ENCODE data around the gene LIMD2.

The LIMD2 gene

DNA sequence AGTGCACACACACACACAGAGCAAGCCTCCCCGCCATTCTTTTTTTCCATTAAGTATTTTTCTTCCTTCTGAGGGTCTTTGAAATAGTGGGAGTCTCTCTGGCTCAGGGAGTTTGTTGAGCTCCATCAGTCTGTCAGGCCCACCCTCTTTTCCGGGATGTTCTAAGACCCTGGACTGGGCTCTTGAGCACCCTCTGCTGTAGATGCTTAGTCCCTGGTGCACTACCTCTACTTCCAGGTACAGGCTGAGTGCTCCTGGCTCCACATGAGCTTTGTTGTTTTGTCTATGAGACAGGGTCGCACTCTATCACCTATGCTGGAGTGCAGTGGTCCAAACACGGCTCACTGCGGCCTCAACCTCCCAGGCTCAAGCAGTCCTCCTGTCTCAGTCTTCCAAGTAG is 20.7 kb downstream of the LIMD2 start:
- DNase-seq, result no peak

DNA sequence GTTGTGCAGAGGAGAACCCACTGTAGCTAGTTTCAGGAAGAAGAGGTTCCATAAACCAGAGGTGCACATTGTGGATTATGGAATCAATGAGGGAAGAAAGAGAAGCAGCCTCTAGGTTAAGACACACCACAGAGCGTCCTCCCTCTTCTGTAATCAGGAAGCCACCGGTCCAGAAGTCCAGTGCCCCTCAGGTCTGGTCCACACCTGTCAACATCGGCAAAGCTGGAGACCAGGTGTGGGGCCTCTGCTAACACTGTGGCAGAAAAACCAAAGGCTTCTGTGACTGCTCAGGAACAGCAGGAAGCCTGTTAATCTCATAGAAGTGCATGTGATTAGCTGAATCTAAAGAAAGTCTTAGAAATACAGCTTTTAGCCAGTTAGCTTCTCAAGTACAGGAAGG is 23.3 kb downstream of the LIMD2 start:
- no peak for DNase-seq

DNA sequence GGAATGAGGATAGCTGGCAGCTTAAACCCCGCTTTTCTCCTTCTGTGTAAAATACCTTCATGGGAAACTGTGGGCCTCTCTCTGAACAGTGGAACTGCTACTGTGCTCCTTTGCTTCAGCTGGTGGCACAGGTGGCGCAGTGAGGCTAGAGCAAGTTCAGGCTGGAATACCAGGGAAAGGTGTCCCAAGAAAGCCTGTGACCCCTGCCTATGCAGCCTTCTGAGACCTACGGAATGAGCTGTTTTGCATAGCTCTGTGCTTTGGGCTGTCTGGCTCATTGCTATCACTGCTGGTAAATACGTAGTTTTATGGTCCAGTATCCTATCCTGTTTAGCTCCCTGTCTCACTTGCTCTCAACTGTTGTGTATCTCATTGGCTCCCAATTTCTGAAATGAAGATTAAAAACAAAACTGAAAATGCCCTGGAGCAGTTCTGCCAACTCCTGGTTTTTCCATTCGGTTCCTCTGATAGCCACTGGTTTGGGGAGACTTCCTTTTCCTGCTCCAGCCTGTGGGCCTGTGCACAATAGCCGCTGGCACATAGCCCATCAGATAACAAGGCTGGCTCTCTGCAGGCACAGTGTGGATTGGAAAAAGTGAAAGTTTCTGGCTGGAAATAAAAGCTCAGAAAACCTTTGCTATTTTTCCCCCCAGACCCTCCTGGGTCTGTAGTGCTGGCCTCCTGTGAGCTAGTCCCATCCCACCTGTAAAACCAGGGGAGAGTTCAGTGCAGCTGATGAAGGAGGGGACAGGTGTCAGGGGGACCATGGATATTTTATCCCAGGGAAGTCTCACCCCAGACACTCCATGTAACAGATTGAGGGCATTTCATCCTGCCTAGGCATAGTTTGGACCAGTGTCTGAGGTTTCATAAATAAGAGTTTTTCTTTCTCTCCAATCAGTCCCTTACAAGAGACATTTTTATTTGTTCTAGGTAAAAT is 24.0 kb downstream of the LIMD2 start:
- peak; percentile 26 for DNase-seq

DNA sequence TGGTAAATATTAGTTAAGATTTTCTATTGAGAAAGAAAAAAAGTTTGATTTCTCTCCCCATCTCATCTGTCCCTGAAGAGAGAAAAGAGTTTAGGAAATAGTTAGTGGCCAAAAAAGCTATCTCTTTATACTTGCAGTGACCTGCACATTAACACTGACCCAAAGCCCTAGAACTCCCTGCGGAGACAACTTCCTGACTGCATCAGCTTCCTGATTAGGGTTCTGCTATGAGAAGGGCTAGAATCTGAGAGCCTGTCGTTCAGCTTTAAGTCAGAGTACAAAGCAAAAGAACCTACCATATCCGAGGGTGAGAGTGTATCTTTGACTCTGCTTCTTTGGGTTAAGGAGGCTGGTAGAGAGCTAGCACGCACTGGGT is 24.7 kb downstream of the LIMD2 start:
- no peak for DNase-seq

DNA sequence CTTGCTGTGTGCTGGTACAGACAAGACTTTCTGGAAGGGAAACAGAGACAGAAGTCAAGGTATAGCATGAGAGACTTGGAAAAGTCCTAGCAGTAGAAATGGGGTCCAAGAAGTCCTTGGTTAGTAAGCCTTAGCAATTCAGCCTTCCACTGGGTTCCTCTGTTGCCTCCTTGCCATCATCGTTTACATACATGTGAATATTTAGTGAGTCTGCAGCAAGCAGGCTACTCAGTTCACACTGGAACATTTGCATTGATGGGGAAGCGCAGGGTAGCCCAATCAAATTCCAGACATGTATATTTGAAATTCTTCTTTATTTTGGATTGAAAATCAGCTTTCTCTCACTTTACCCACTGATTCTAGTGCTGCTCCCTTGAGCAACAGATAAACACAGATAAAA is 27.1 kb downstream of the LIMD2 start:
- no peak for DNase-seq

DNA sequence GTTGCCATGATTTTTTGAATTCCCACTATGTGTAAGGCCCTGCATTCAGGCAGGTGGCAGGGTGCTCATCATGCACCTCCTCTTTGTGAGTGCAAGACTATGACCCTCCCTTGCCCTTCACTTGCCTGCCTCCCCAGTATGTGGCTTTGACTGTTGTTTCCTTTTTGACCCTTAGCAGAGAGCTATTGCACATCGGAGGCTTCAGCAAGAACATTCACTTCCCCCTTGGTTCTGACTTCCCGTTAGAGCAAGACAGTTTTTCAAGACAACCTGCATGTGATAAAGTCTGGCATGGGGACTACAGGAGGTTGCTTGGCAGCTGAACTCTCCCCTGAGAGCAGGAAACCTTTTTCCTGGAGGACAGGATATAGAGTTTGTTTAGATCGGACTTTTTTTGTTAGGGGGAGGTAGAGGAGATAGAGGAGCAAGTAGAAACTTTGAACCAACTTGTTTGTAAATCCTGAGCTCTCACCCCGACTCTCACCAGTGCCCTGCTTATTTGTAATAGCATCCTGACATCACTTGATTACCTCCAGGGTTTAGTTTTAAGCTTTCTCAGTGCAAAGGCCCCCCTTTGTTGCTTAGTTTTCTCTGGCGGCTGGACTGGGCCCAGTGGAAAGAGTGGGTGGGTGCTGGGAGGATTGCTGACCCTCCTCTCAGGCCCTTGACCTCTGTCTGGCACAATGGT is 34.3 kb downstream of the LIMD2 start:
- peak; percentile 74 for DNase-seq

DNA sequence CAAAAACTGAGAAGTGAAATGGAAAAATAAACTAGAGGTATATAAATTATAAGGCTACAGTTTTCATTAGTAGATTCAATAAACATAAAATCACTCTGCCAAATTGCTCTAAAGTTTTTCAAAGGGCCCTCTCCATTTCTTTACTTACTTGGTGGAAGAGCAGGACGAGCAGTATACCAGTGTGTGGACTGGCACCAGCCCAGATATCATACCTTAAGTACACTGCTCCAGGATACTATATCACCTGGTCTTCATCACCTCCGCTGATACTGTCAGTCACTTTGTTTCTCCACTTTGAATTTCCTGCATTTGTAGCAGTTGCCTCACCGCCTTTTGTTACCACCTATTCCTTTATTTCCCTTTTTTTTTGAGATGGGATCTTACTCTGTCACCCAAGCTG is 40.1 kb downstream of the LIMD2 start:
- DNase-seq, result no peak

DNA sequence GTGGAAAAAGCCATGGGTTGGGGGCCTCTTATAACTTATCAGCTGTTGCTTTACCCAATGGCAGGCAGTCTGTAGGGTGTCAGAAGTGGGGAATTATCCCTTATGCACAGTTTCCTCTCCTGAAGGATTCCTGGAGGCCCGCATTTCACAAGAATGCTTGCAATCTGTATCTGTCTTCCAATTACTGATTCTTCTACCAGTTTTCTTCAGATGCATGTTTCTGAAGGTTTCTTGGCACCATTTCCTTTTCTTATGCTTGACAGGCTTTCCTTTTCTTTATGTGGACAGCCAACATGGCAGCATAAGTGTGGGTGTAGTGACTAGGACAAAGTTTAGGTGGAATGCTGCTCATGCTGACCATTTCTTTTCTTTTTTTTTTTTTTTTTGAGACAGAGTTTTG is 41.6 kb downstream of the LIMD2 start:
- no peak for DNase-seq

DNA sequence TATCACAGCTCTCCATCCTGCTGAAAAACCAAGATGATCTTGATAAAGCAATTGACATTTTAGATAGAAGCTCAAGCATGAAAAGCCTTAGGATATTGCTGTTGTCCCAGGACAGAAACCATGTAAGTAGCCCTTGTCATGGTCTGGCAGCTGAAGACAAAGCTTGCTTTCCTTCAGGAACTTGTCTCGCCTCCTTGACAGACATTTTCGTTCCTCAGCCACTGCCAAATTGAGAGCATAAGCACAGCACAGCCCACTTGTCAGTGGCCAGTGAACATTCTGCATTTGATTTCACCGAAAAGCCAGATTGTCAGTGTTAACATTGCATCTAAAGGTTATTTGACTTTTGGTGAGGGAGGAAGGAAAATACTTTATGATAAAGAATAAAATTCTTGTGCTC is 42.1 kb downstream of the LIMD2 start:
- no peak for DNase-seq

DNA sequence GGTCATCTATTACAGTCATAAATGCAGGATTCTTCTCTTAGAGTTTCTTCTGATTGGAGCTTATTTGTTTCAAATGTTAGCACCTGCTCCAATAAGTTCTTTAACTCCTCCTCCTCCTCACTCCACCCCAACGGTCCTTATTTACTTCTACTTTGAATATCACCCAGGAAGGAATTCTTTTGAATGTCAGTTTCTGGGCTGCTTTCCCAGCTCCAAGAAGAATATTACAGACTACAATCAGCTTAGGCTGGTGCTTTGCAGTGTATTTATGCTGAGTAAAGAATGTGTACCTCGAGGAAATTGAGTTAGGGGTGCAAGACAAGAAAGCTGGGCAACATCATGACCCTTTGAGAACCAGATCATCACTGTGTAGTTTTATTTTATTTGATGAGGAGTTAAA is 46.9 kb downstream of the LIMD2 start:
- DNase-seq, result no peak

DNA sequence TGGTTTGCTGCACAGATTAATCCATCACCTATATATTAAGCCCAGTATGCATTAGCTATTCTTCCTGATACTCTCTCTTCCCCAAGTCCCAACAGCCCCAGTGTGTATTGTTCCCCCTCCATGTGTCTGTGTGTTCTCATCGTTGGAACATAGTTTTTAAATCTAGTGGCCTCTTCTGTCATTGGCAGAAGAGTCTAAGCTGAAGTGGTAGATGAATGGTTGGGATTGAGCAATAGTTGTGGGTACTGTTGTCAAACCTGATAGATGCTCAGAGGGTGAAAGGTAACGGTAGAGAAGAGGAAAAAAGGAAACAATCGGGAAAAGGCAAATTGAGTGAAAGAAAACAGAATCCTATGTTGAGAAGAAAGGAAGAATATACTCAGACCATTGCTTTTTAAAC is 47.8 kb downstream of the LIMD2 start:
- DNase-seq, result no peak

DNA sequence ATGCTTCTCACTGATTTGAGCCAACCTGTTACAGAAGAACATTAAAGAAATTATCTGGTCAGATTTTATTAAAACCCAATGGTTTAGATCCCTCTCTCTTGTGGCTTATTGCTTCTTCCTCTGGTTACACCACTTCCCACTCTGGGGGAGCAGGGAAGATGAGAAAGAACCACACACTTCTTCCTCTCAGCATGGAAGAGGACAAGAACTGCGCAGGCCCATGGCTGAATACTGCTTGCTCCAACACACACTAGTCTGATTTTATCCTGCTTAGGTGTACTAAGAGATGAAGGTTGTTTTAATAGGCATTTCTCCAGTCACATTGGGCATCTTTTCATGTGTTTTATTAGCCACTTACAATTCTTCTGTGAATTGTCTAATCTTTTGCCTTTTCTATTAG is 50.1 kb downstream of the LIMD2 start:
- peak; percentile 26 for DNase-seq

DNA sequence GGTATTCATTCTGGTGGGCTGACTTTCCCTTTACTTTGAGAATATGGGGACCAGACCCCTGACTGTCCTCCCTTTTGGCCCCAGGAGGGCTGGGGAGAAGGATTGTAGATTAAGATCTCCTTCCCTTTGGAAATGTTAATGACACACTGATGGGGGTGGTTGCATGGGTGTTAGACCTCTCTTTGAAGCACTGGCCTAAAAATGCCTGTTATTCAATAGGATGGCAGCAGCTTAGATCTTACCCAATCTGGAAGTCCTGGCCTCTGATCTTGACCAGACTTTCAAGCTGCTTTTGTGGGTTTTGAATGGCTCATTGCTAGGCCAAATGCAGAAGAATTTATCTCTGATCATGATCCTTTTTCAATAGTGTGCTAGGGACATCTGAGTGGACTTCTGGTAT is 52.0 kb downstream of the LIMD2 start:
- no peak for DNase-seq

DNA sequence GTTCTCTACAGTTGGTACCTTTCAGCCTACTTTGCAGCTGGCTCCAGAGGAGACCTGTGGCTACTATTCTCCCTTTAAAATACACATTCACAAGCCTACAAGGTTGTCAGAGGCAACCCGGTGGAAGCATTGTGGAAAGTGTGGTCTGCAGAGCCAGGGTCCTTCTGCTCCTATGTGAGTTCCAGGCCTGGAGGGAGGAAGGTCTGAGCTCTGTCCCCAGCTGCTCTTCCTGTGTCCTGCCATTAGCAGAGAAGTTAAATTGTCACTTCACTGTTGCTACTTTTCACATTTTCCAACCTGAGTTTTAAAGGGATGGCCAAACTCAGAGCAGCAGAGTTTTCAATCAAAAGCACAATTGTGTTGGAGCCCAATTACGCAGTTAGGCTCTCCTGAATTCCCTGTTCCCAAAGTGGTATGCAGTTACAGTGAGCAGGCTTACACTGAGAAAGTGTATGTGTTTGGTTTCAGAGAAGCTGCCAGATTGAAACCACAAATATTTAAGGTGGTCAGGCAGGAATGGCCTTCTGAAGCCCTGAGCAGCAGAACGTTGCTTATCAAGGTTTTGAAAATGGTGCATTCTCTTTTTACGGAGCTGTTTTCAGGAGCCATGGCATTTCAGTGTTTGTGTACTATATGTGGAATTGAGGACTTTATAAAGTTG is 52.7 kb downstream of the LIMD2 start:
- DNase-seq, result no peak

DNA sequence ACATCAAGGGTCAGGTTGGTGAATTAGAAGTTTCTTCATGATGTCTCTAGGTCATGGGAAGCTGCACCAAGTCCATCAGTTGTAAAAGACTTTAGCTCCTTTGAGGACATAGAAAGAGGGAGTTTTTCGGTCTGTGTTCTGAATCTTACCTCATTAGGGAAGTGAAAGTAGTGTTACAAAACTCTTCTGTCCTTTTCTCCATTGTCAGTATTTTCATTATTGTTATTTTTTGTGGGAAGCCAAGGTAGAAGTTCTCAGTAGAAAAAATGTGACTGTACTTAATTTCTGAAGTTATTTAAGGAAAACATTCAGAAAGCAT is 53.5 kb downstream of the LIMD2 start:
- no peak for DNase-seq

All from GDM1 (cell line).